Kidney (tissue), 14 donors: Measurements from ENCODE around the gene CPT1C. TPM values are rescaled to one million over a fixed set of nuclear protein-coding genes. Genes with fewer than 3 reads are reported as not detected.

Experiments
- DNase-seq, 5 donors: peaks; one replicate each; pipeline ENCODE4 v3.0.0-alpha.2; 2013 to 2020
- FAIRE-seq: peaks from 2 replicates; lab custom pipeline; 2012; peaks lifted over from hg19 to GRCh38; lab: Jason Lieb, UNC
- H3K27ac ChIP-seq, 2 donors: one replicate each; pipeline ENCODE4 v1.7.0; 2013; ENCODE audit warnings: low read depth in 2 of 2, low read length in 2 of 2, inconsistent platforms in 1 of 2
- H3K27me3 ChIP-seq: one replicate; pipeline ENCODE4 v1.7.1; 2013; ENCODE audit warnings: low read length, inconsistent platforms; ENCODE audit not compliant: control insufficient read depth, insufficient read depth
- H3K36me3 ChIP-seq, 3 donors: one replicate each; pipeline versions ENCODE4 v1.7.0 to v1.7.1; 2013; ENCODE audit warnings: low read length in 3 of 3, control low read depth in 1 of 3, inconsistent platforms in 1 of 3; ENCODE audit not compliant: insufficient read depth in 3 of 3, control insufficient read depth in 2 of 3
- H3K4me1 ChIP-seq, 3 donors: one replicate each; pipeline versions ENCODE4 v1.7.0 to v1.7.1; 2013; ENCODE audit warnings: low read length in 3 of 3, inconsistent platforms in 1 of 3, low read depth in 1 of 3; ENCODE audit not compliant: control insufficient read depth in 2 of 3, insufficient read depth in 2 of 3
- H3K4me3 ChIP-seq, 3 donors: one replicate each; pipeline versions ENCODE4 v1.7.0 to v1.8.1; 2013; ENCODE audit warnings: low read length in 3 of 3, control low read depth in 1 of 3, inconsistent platforms in 1 of 3
- H3K9ac ChIP-seq, 3 donors: one replicate each; pipeline versions ENCODE4 v1.7.0 to v1.7.1; 2013; ENCODE audit warnings: low read length in 3 of 3, control low read depth in 1 of 3, inconsistent platforms in 1 of 3
- H3K9me3 ChIP-seq, 3 donors: one replicate each; pipeline versions ENCODE4 v1.7.0 to v1.7.1; 2013; ENCODE audit warnings: low read length in 3 of 3, control low read depth in 1 of 3, inconsistent platforms in 1 of 3; ENCODE audit not compliant: control insufficient read depth in 2 of 3, insufficient read depth in 1 of 3
- CTCF ChIP-seq: IDR thresholded peaks from 3 replicates; pipeline ENCODE4 v1.5.1; 2012; ENCODE audit warnings: mild to moderate bottlenecking, moderate library complexity, borderline replicate concordance; ENCODE audit not compliant: insufficient read depth; ENCODE audit errors: extremely low read depth
- intact Hi-C: fragments of 100-400 bp; cut with DNase I; formaldehyde crosslinking; loops from one replicate; pipeline ENCODE4 v1.11.1; 2022
- polyA plus RNA-seq: library from polyadenylated mRNA; stranded (reverse); fragments of 350-450 nt; fragmentation: Illumina TruSeq; extraction: RNeasy Lipid Tissue Mini Kit (QIAGEN cat#74804); gene quantifications from one replicate; pipeline ENCODE4 v1.2.3, GENCODE V29; 2014; ENCODE audit warnings: low read depth, low replicate concordance; ENCODE audit not compliant: insufficient read depth
- total RNA-seq: library from RNA; stranded (reverse); fragmentation: NEBNext Ultra II Directional; extraction: Animal tissue kit (Norgen Biotek cat#: 25700); gene quantifications from one replicate; pipeline ENCODE4 v1.2.1, GENCODE V29; 2021
- donor health status: control.
- donor health status: control.
- donor health status: control.
- donor health status: control.
- donor health status: control.
- donor health status: DM: yes; HTN: yes; CAD: no.
- donor health status: Normal renal cell carcinoma (clear cell type).

Gene CPT1C
- total and polyA plus RNA-seq, 2 donors from 2014 or later: 2.6 to 6.0 TPM

GRCh38 chr19:49712397-49712859 lies 21.5 kb downstream of the CPT1C start:
- no peak for TF ChIP-seq CTCF
- no peak for FAIRE-seq
- H3K9me3 ChIP-seq: no peaks in the 10 kb centered on the region
- no peaks in the 10 kb centered on the region for H3K27me3 ChIP-seq
- DNase-seq: peak in 2 of 5 donors; percentile 56 to 83
- H3K4me3 ChIP-seq: no peak overlapping the region
- no peaks in the 10 kb centered on the region for H3K36me3 ChIP-seq
- H3K4me1 ChIP-seq: no peaks in the 10 kb centered on the region
- H3K27ac ChIP-seq: no peak overlapping the region
- H3K9ac ChIP-seq: no peak overlapping the region
- intact Hi-C loops: no loop called here

- Histone ChIP-seq H3K4me1 (no peaks in the 10 kb centered on the region), H3K27me3 (no peaks in the 10 kb centered on the region), H3K36me3 (no peaks in the 10 kb centered on the region), H3K9ac (no peak overlapping the region), H3K9me3 (no peaks in the 10 kb centered on the region), H3K27ac (no peak overlapping the region), H3K4me3 (no peak overlapping the region)
- DNase-seq (no peak), FAIRE-seq (no peak)
- TF ChIP-seq CTCF: no peak
- intact Hi-C loops: no loop called here
Measured at GRCh38 chr19:49713236-49713845, 22.4 kb downstream of the CPT1C start.

- Histone ChIP-seq H3K9ac (no peak overlapping the region), H3K36me3 (no peaks in the 10 kb centered on the region), H3K4me3 (no peak overlapping the region), H3K27me3 (no peaks in the 10 kb centered on the region), H3K4me1 (no peaks in the 10 kb centered on the region), H3K27ac (no peak overlapping the region), H3K9me3 (no peaks in the 10 kb centered on the region)
- FAIRE-seq (no peak), DNase-seq (no peak)
- TF ChIP-seq CTCF: no peak
- intact Hi-C loops: no loop called here
Measured at GRCh38 chr19:49716154-49716553, 25.2 kb downstream of the CPT1C start.

GRCh38 chr19:49718511-49718910 lies 27.6 kb downstream of the CPT1C start:
- intact Hi-C loops: no loop called here
- DNase-seq: peak in 1 of 5 donors; percentile 59
- Histone ChIP-seq H3K27ac (no peak overlapping the region), H3K27me3 (no peaks in the 10 kb centered on the region), H3K4me3 (no peak overlapping the region), H3K36me3 (no peaks in the 10 kb centered on the region), H3K4me1 (no peaks in the 10 kb centered on the region), H3K9ac (no peak overlapping the region), H3K9me3 (no peaks in the 10 kb centered on the region)
- TF ChIP-seq CTCF: no peak
- FAIRE-seq: no peak
